Measurements from ENCODE around the gene LIME1. TPM values are rescaled to one million over a fixed set of nuclear protein-coding genes. Genes with fewer than 3 reads are reported as not detected.

The LIME1 gene
- total and polyA plus RNA-seq, 10 donors: 24.0 to 96.6 (median 49.5) TPM

DNA sequence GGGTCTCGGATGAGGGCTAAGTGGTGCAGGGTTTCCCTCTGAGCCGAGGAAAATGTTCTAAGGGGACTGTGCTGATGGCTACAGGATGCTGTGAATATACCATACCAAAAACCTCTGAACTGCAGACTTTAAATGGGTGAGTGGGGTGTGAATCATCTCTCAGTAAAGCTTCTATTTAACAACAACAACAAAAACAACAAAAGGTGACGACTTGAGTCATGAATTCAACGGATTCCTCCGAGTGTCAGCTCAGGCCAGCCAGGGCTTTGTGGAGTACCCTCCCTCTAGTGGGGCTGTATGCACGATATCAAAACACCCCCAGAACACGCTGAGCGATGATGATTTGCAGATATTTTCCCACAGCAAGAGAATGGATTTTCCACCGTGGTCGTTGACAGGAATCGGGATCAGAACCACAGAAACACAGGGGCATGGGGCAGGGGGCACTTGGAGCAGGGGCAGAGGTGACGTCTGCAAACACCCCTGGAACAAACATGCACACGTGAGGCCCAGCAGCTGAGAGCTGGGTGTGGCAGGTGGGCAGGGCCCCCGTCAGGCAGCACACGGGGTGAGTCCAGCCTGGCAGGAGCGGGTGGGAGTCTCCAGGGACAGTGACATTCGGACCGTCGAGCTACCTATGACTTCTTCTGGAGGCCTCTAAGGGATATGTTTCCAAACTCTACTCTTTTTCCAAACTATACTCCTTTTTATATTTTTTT is 41.7 kb downstream of the LIME1 start:
- no peak overlapping the region for H3K4me3 ChIP-seq
- H3K9me3 ChIP-seq: no peaks in the 10 kb centered on the region
- peak overlapping the region in 4 of 8 donors; percentile 28 to 54 (median 32) for H3K27ac ChIP-seq
- H3K27me3 ChIP-seq (replicated peaks in 1 of 7): no peaks in the 10 kb centered on the region
- intact Hi-C loops (cut with DNase I; ENCODE audit: low total_unique reads): no loop called here
- no peak for TF ChIP-seq POLR2A (IDR thresholded peaks at IDR 0.05)
- peak in 1 of 3 donors; percentile 3 for TF ChIP-seq POLR2AphosphoS5 (IDR thresholded peaks at IDR 0.05)
- no peaks in the 10 kb centered on the region for H3K36me3 ChIP-seq
- WGBS, 5 donors: 56 to 67% (median 64%) methylated on average over 19 of the region's 19 CpGs
- no peak for DNase-seq
- H3K4me1 ChIP-seq: peaks cover 0 to 74% (median 38%) of the 10 kb centered on the region in 6 donors

DNA sequence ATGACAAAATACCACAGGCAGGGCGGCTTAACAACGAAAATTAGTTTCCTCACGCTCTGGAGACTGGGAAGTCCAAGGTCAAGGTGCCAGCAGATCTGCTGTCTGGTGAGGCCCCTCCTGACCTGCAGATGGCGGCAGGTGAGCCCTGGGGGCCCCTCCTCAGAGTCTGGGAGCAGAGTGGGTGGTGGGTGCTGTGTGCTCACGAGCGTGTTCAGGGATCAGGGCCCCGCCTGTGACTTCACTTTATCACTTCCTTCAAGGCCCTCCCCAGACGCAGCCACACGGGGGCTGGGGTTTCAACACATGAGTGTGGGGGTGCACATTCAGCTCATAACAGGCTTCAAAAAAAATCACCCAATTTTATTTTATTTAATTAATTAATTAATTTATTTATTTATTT is 42.4 kb downstream of the LIME1 start:
- WGBS, 5 donors: 54 to 78% (median 55%) methylated on average over 9 of the region's 9 CpGs
- no peaks in the 10 kb centered on the region for H3K27me3 ChIP-seq (replicated peaks in 1 of 7)
- peaks cover 0 to 68% (median 35%) of the 10 kb centered on the region in 6 donors for H3K4me1 ChIP-seq
- TF ChIP-seq POLR2AphosphoS5 (IDR thresholded peaks at IDR 0.05): no peak
- TF ChIP-seq CTCF (IDR thresholded peaks at IDR 0.05 in 8 of 11, conservative IDR thresholded peaks at IDR 0.05 in 3 of 11): no peak
- TF ChIP-seq POLR2A (IDR thresholded peaks at IDR 0.05): no peak
- intact Hi-C loops (cut with DNase I; ENCODE audit: low total_unique reads): no loop called here
- no peak for DNase-seq
- peak overlapping the region in 3 of 8 donors; percentile 28 to 54 (median 37) for H3K27ac ChIP-seq
- H3K4me3 ChIP-seq: no peak overlapping the region
- H3K9me3 ChIP-seq: no peaks in the 10 kb centered on the region
- H3K36me3 ChIP-seq: no peaks in the 10 kb centered on the region

DNA sequence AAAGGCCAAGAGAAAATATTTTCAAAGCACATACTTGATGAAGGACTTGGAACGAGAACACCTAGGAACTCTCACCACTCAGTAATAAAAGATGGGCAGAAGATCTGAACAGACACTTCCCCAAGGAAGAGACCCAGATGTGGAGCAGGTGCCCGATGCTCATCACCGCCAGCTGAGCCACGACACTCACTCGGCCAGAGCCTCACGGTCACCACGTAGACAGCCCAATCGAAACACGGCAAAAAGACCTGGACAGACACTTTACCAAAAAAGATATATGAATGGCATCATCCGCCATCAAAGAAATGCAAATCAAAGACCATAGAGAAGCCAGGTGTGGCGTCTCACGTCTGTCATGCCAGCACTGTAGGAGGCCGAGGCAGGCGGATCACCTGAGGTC is 44.7 kb downstream of the LIME1 start:
- H3K27ac ChIP-seq: no peak overlapping the region
- peaks cover 5 to 60% (median 27%) of the 10 kb centered on the region in 6 donors for H3K4me1 ChIP-seq
- 81 to 95% (median 92%) methylated on average over 14 of the region's 14 CpGs for WGBS, 5 donors
- H3K27me3 ChIP-seq (replicated peaks in 1 of 7): no peaks in the 10 kb centered on the region
- intact Hi-C loops (cut with DNase I; ENCODE audit: low total_unique reads): no loop called here
- no peak for DNase-seq
- H3K36me3 ChIP-seq: no peaks in the 10 kb centered on the region
- H3K9me3 ChIP-seq: no peaks in the 10 kb centered on the region
- TF ChIP-seq CTCF (IDR thresholded peaks at IDR 0.05 in 8 of 11, conservative IDR thresholded peaks at IDR 0.05 in 3 of 11): no peak
- TF ChIP-seq POLR2AphosphoS5 (IDR thresholded peaks at IDR 0.05): no peak
- no peak for TF ChIP-seq POLR2A (IDR thresholded peaks at IDR 0.05)
- no peak overlapping the region for H3K4me3 ChIP-seq

GRCh38 chr20:63782051-63782471 is 45.6 kb downstream of the LIME1 start:
- DNase-seq: no peak
- Histone ChIP-seq H3K4me1 (peaks cover 12 to 64% (median 33%) of the 10 kb centered on the region in 6 donors), H3K27ac (peak overlapping the region in 4 of 8 donors; percentile 6 to 49 (median 12)), H3K27me3 (replicated peaks in 1 of 7) (no peaks in the 10 kb centered on the region), H3K4me3 (no peak overlapping the region), H3K36me3 (no peaks in the 10 kb centered on the region), H3K9me3 (no peaks in the 10 kb centered on the region)
- TF ChIP-seq CTCF (IDR thresholded peaks at IDR 0.05 in 8 of 11, conservative IDR thresholded peaks at IDR 0.05 in 3 of 11): peak in 5 of 11 experiments; percentile 7 to 36 (median 22)
- no peak for TF ChIP-seq POLR2A (IDR thresholded peaks at IDR 0.05)
- no peak for TF ChIP-seq POLR2AphosphoS5 (IDR thresholded peaks at IDR 0.05)
- WGBS, 5 donors: 60 to 76% (median 63%) methylated on average over 16 to 18 of the region's 18 CpGs
- intact Hi-C loops (cut with DNase I; ENCODE audit: low total_unique reads): no loop called here
